Thyroid gland (tissue), 4 donors: ENCODE results near the gene MYOZ3.

Experiments used
- POLR2A ChIP-seq, 2 donors: fragments of 450-650 bp; IDR thresholded peaks; one replicate each; pipeline ENCODE4 v1.6.1; 2017; ENCODE audit warnings: antibody characterized with exemption in 2 of 2, mild to moderate bottlenecking in 2 of 2, moderate library complexity in 1 of 2
- TF ChIP-seq, protein P1 (sequence below), 6 experiments: fragments of 200-600 bp in 3 of 6; fragments of 450-650 bp in 3 of 6; sonication (generic) in 3 of 6; IDR thresholded peaks; one replicate each; pipeline ENCODE4 v1.5.1; 2016 to 2019; ENCODE audit warnings: antibody characterized with exemption in 6 of 6, mild to moderate bottlenecking in 2 of 6, inconsistent platforms in 1 of 6, moderate library complexity in 1 of 6

DNA sequence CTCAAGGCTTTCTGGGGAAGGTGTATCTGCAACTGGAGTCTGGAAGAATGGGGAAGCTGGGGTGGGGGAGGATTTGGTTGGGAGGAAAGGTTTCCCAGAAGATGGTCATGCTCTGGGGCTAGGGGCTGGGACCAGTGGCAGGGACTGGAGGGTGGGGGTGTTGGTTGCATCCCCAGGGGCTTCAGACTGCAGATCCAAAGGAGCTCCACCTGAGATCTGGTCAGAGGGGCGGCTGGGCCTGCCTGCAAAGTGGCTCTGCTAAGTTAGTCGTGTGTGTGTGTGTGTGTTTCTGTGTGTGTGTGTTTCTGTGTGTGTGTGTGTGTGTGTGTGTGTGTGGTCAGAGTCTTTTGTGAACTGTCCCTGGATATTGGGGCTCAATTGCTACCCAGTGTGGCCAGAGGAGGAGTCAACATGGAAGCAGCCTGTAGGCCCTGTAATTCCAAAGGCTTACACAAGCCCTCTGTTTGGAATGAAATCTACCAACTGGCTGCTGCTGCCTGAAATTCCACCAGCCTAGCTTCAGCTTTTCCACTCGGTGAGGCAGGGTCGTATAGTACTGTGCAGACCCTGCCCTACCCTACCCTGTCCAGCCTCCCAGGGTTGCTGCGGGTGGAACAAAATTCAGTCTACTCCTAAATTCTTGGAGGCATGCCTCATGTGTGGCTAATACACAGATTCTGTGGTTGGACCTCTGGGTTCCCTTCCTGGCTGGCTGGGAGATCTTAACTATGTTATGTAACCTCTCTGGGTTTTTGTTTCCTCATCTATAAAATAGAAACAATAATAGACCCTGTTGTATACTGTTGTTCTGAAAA, 33.1 kb upstream of the MYOZ3 start:
- TF ChIP-seq, protein P1, sequence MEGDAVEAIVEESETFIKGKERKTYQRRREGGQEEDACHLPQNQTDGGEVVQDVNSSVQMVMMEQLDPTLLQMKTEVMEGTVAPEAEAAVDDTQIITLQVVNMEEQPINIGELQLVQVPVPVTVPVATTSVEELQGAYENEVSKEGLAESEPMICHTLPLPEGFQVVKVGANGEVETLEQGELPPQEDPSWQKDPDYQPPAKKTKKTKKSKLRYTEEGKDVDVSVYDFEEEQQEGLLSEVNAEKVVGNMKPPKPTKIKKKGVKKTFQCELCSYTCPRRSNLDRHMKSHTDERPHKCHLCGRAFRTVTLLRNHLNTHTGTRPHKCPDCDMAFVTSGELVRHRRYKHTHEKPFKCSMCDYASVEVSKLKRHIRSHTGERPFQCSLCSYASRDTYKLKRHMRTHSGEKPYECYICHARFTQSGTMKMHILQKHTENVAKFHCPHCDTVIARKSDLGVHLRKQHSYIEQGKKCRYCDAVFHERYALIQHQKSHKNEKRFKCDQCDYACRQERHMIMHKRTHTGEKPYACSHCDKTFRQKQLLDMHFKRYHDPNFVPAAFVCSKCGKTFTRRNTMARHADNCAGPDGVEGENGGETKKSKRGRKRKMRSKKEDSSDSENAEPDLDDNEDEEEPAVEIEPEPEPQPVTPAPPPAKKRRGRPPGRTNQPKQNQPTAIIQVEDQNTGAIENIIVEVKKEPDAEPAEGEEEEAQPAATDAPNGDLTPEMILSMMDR (IDR thresholded peaks at IDR 0.05) = no peak
- no peak for TF ChIP-seq POLR2A (IDR thresholded peaks at IDR 0.05)
